Fibroblast of the aortic adventitia (primary cell): Measurements from ENCODE around the gene SH2D7. TPM values are rescaled to one million over a fixed set of nuclear protein-coding genes. Genes with fewer than 3 reads are reported as not detected.

ENCODE experiments used
- DNase-seq: peaks from one replicate; pipeline ENCODE4 v3.0.0-alpha.2; 2010; ENCODE audit warnings: low read depth
- H3K4me3 ChIP-seq: 2 replicates; pipeline ENCODE4 v1.5.1; 2011; ENCODE audit warnings: low read depth, mild to moderate bottlenecking, control low read depth, low read length, moderate library complexity
- total RNA-seq: library from RNA; depleted of rRNA; stranded (reverse); fragments of >200 nt; gene quantifications from 2 replicates; pipeline ENCODE4 v1.2.3, GENCODE V29; 2012; ENCODE audit warnings: low replicate concordance
- TF ChIP-seq, protein P1 (sequence below): IDR thresholded peaks from 2 replicates; pipeline ENCODE4 v1.5.1; 2011; ENCODE audit warnings: mild to moderate bottlenecking, low read length, control low read depth, inconsistent platforms; ENCODE audit not compliant: insufficient read depth

SH2D7 gene
- total RNA-seq, 1 donor = not detected

DNA sequence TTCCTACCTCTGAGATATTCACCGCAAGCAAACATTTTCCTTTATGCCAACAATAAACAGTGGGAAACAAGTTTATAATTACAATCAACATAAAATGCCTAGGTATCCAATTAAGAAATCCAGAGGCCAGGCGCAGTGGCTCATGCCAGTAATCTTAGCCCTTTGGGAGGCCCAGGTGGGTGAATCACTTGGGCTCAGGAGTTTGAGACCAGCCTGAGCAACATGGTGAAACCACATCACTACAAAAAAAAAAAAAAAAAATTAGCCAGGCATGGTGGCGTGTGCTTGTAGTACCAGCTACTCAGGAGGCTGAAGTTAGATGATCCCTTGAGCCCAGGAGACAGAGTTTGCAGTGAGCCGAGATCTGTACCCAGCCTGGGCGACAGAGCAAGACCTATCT lies 32.1 kb upstream of the SH2D7 start:
- TF ChIP-seq, protein P1, sequence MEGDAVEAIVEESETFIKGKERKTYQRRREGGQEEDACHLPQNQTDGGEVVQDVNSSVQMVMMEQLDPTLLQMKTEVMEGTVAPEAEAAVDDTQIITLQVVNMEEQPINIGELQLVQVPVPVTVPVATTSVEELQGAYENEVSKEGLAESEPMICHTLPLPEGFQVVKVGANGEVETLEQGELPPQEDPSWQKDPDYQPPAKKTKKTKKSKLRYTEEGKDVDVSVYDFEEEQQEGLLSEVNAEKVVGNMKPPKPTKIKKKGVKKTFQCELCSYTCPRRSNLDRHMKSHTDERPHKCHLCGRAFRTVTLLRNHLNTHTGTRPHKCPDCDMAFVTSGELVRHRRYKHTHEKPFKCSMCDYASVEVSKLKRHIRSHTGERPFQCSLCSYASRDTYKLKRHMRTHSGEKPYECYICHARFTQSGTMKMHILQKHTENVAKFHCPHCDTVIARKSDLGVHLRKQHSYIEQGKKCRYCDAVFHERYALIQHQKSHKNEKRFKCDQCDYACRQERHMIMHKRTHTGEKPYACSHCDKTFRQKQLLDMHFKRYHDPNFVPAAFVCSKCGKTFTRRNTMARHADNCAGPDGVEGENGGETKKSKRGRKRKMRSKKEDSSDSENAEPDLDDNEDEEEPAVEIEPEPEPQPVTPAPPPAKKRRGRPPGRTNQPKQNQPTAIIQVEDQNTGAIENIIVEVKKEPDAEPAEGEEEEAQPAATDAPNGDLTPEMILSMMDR = no peak
- DNase-seq = no peak
- H3K4me3 ChIP-seq = no peak overlapping the region

GRCh38 chr15:78061963-78062427 lies 30.4 kb upstream of the SH2D7 start:
- peak; percentile 41 for DNase-seq
- H3K4me3 ChIP-seq = peak overlapping the region; percentile 43
- TF ChIP-seq, protein P1 = no peak

DNA sequence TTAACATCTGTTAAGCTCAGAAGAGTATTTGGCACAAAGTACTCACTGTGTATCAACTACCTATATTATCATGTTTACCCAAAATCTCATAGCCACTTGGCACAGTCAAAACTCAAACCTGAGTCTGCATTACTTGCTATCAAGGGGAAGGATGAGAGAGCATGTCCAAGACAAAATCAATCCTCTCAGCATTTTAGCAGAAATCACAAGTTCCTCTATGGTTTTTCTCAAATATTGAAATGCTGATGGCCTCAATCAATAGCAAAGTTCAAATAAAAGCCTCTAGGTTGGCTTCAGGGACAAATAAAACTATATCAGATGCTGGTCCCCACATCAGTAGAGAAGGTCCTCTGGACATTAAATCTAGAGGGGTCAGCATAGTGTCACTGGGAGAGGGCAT lies 29.1 kb upstream of the SH2D7 start:
- DNase-seq = no peak
- no peak overlapping the region for H3K4me3 ChIP-seq
- TF ChIP-seq, protein P1 = no peak

GRCh38 chr15:78063970-78064385 lies 28.4 kb upstream of the SH2D7 start:
- peak; percentile 56 for DNase-seq
- no peak overlapping the region for H3K4me3 ChIP-seq
- TF ChIP-seq, protein P1 = no peak

GRCh38 chr15:78064544-78064943 lies 27.8 kb upstream of the SH2D7 start:
- peak; percentile 92 for DNase-seq
- TF ChIP-seq, protein P1 = no peak
- no peak overlapping the region for H3K4me3 ChIP-seq

DNA sequence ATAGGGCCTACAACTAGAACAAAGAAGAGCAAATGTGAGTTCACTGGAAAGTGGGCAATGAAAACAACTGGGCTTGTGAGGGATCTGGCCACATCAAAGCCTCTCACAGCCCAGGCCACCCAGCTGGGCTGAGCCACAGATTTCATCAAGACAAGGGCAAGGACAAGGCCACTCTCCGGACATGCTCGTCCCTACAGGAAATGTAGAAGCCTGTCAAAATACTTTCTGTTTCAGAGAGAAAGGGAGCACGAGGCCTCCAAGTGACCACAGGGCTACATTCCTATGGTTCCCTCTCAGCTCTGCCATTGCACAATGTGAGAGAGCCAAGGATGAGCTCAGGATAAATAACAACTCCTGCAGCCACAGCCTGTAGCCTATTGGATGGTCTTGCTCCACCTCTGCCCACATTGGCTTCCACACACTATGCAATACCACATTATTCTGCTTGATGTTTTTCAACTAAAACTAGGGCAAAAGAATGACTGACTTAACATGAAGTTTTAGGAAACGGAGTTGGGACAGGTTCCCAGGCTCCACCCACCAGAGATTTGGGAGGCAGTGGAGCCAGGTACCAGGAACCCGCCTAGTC lies 27.0 kb upstream of the SH2D7 start:
- TF ChIP-seq, protein P1 = no peak
- H3K4me3 ChIP-seq = peak overlapping the region; percentile 4

More for the DNA sequence above, 27.0 kb upstream of the SH2D7 start:
- DNase-seq = peak; percentile 97
